Thyroid gland (tissue), 4 donors: ENCODE data around the gene TRPC1. TPM values are rescaled to one million over a fixed set of nuclear protein-coding genes. Genes with fewer than 3 reads are reported as not detected.
A peak's percentile ranks its signal among the peaks of the same experiment; 100 is the strongest.

Experiments used
- DNase-seq, 2 donors: peaks; one replicate each; pipeline ENCODE4 v3.0.0-alpha.2; 2019
- H3K27ac ChIP-seq, 3 donors: fragments of 200-600 bp; sonication (generic); 1 replicate in 2 of 3; 2 replicates in 1 of 3; pipeline ENCODE4 v1.5.1; 2016 to 2019; ENCODE audit warnings: mild to moderate bottlenecking in 1 of 3, moderate library complexity in 1 of 3
- H3K27me3 ChIP-seq: fragments of 200-600 bp; sonication (generic); one replicate; pipeline ENCODE4 v1.5.1; 2019
- H3K36me3 ChIP-seq, 2 donors: fragments of 200-600 bp; sonication (generic); one replicate each; pipeline ENCODE4 v1.5.1; 2016 to 2019
- H3K4me1 ChIP-seq, 2 donors: fragments of 200-600 bp; sonication (generic); one replicate each; pipeline ENCODE4 v1.5.1; 2017 to 2019
- H3K4me3 ChIP-seq, 3 donors: fragments of 200-600 bp; sonication (generic); replicated peaks in 1 of 3; 1 replicate in 2 of 3; 2 replicates in 1 of 3; pipeline ENCODE4 v1.5.1; 2016; ENCODE audit warnings: mild to moderate bottlenecking in 1 of 3
- H3K9me3 ChIP-seq: fragments of 200-600 bp; sonication (generic); one replicate; pipeline ENCODE4 v1.5.1; 2017
- CTCF ChIP-seq, 6 experiments: fragments of 200-600 bp in 3 of 6; fragments of 450-650 bp in 3 of 6; sonication (generic) in 3 of 6; IDR thresholded peaks; one replicate each; pipeline ENCODE4 v1.5.1; 2016 to 2019; ENCODE audit warnings: antibody characterized with exemption in 6 of 6, mild to moderate bottlenecking in 2 of 6, inconsistent platforms in 1 of 6, moderate library complexity in 1 of 6
- POLR2A ChIP-seq, 2 donors: fragments of 450-650 bp; IDR thresholded peaks; one replicate each; pipeline ENCODE4 v1.6.1; 2017; ENCODE audit warnings: antibody characterized with exemption in 2 of 2, mild to moderate bottlenecking in 2 of 2, moderate library complexity in 1 of 2
- WGBS, 2 donors: methylation state at CpG; one replicate each; pipeline ENCODE4 v1.1.5; 2017; 5-methylcytosine and 5-hydroxymethylcytosine counted together
- intact Hi-C: fragments of 100-400 bp; cut with DNase I; formaldehyde crosslinking; loops from one replicate; pipeline ENCODE4 v1.15.1; 2023
- total RNA-seq, 4 donors: library from RNA; depleted of rRNA; stranded (reverse); fragments of >200 nt; gene quantifications; one replicate each; pipeline ENCODE4 v1.2.3, GENCODE V29; 2016

The TRPC1 gene
- 10 to 100 TPM; 18.2 to 22.5 (median 20.4) TPM for total RNA-seq

GRCh38 chr3:142723968-142724681 lies at the start of gene TRPC1:
TRPC1 (plus strand) TSS chr3:142724034; CDS start chr3:142724560, 526 bp downstream.
- no peaks in the 10 kb centered on the region for H3K4me1 ChIP-seq
- H3K4me3 ChIP-seq, result peak within 1 kb of the TSS; percentile 61 to 82 (median 78)
- 0 to 2% methylated on average over 4 to 5 of the region's 73 CpGs for WGBS, 2 donors
- no peaks in the 10 kb centered on the region for H3K27me3 ChIP-seq
- intact Hi-C loops, result loop anchor here (10.0 kb wide), 1 partner anchor 139 kb away; no protein-coding TSS in a partner anchor
- H3K27ac ChIP-seq, result peak within 1 kb of the TSS; percentile 72 to 82 (median 80)
- DNase-seq, result peak; percentile 71 to 72
- H3K36me3 ChIP-seq, result no peaks in the 10 kb centered on the region
- H3K9me3 ChIP-seq, result no peaks in the 10 kb centered on the region
- TF ChIP-seq POLR2A (IDR thresholded peaks at IDR 0.05) (peak in 1 of 2 donors; percentile 89), CTCF (IDR thresholded peaks at IDR 0.05) (no peak)

GRCh38 chr3:142676151-142676550 lies 47.7 kb upstream of the TRPC1 start:
- no peaks in the 10 kb centered on the region for H3K36me3 ChIP-seq
- DNase-seq, result no peak
- WGBS, 2 donors, result 86 to 93% methylated on average over 2 of the region's 2 CpGs
- TF ChIP-seq POLR2A (IDR thresholded peaks at IDR 0.05), result no peak
- TF ChIP-seq CTCF (IDR thresholded peaks at IDR 0.05), result no peak
- intact Hi-C loops, result no loop called here
- no peak overlapping the region for H3K27ac ChIP-seq
- no peaks in the 10 kb centered on the region for H3K27me3 ChIP-seq
- no peaks in the 10 kb centered on the region for H3K9me3 ChIP-seq
- no peak overlapping the region for H3K4me3 ChIP-seq
- no peaks in the 10 kb centered on the region for H3K4me1 ChIP-seq

- Histone ChIP-seq H3K4me1 (no peaks in the 10 kb centered on the region), H3K27me3 (no peaks in the 10 kb centered on the region), H3K36me3 (no peaks in the 10 kb centered on the region), H3K4me3 (no peak overlapping the region), H3K9me3 (no peaks in the 10 kb centered on the region), H3K27ac (no peak overlapping the region)
- no peak for DNase-seq
- intact Hi-C loops, result no loop called here
- WGBS, 2 donors, result 84 to 92% methylated on average over 2 of the region's 2 CpGs
- TF ChIP-seq CTCF (IDR thresholded peaks at IDR 0.05) (no peak), POLR2A (IDR thresholded peaks at IDR 0.05) (no peak)
These were observed 43.1 kb upstream of the TRPC1 start for GRCh38 chr3:142680710-142681109.

GRCh38 chr3:142690613-142691012 lies 33.2 kb upstream of the TRPC1 start:
- Histone ChIP-seq H3K27ac (no peak overlapping the region), H3K27me3 (no peaks in the 10 kb centered on the region), H3K4me3 (no peak overlapping the region), H3K4me1 (no peaks in the 10 kb centered on the region), H3K36me3 (no peaks in the 10 kb centered on the region), H3K9me3 (no peaks in the 10 kb centered on the region)
- TF ChIP-seq CTCF (IDR thresholded peaks at IDR 0.05), result no peak
- WGBS, 2 donors, result 95 to 96% methylated on average over 2 of the region's 2 CpGs
- intact Hi-C loops, result no loop called here
- DNase-seq, result no peak

GRCh38 chr3:142691527-142691926 lies 32.3 kb upstream of the TRPC1 start:
- H3K27me3 ChIP-seq, result no peaks in the 10 kb centered on the region
- DNase-seq, result no peak
- no peak for TF ChIP-seq POLR2A (IDR thresholded peaks at IDR 0.05)
- no peak for TF ChIP-seq CTCF (IDR thresholded peaks at IDR 0.05)
- no peaks in the 10 kb centered on the region for H3K9me3 ChIP-seq
- 86 to 90% methylated on average over 2 of the region's 2 CpGs for WGBS, 2 donors
- no peak overlapping the region for H3K4me3 ChIP-seq
- no peaks in the 10 kb centered on the region for H3K4me1 ChIP-seq
- no peak overlapping the region for H3K27ac ChIP-seq
- H3K36me3 ChIP-seq, result no peaks in the 10 kb centered on the region
- intact Hi-C loops, result no loop called here
